T-cell (primary cell): ENCODE data around the gene NKG7. TPM values are rescaled to one million over a fixed set of nuclear protein-coding genes. Genes with fewer than 3 reads are reported as not detected.

Source experiments
- ATAC-seq, 4 experiments: fragments of 200-7000 bp in 3 of 4; fragments of 150-1000 bp in 1 of 4; cut with Tn5 transposase; replicated peaks in 1 of 4; 1 replicate in 3 of 4; 2 replicates in 1 of 4; pipeline ENCODE4 v1.10.0; 2021; ENCODE audit warnings: moderate library complexity in 3 of 4, mild to moderate bottlenecking in 2 of 4, moderate number of reproducible peaks in 1 of 4
- CTCF ChIA-PET, 2 donors: fragments of 300-600 bp; sonication (Branson Sonifier 250); formaldehyde crosslinking; loops; one replicate each; lab custom pipeline; 2022; ENCODE audit warnings: antibody characterized with exemption in 2 of 2; lab: Charles Lee
- POLR2A ChIA-PET, 2 donors: fragments of 300-600 bp; sonication (Branson Sonifier 250); formaldehyde crosslinking; loops; one replicate each; lab custom pipeline; 2022; ENCODE audit warnings: antibody characterized with exemption in 2 of 2; lab: Charles Lee
- DNase-seq, 35 experiments: peaks; one replicate each; pipeline versions ENCODE4 v3.0.0 to v3.0.0-alpha.2; 2013 to 2023
- H3K27ac ChIP-seq: one replicate; pipeline ENCODE4 v1.5.1; 2013; ENCODE audit warnings: low read length
- H3K27me3 ChIP-seq, 2 experiments: replicated peaks in 1 of 2; 1 replicate in 1 of 2; 2 replicates in 1 of 2; pipeline versions ENCODE4 v1.6.1 to v1.7.0; 2013; ENCODE audit warnings: low read length in 1 of 2, mixed read lengths in 1 of 2; ENCODE audit not compliant: control insufficient read depth in 2 of 2, insufficient read depth in 2 of 2; ENCODE audit errors: extremely low read depth in 1 of 2
- H3K36me3 ChIP-seq, 2 donors: 1 replicate in 1 of 2; 2 replicates in 1 of 2; pipeline versions ENCODE4 v1.6.1 to v1.7.0; 2013; ENCODE audit warnings: low read length in 1 of 2; ENCODE audit not compliant: control insufficient read depth in 2 of 2, insufficient read depth in 1 of 2; ENCODE audit errors: extremely low read depth in 1 of 2
- H3K4me1 ChIP-seq, 2 experiments: 1 replicate in 1 of 2; 2 replicates in 1 of 2; pipeline versions ENCODE4 v1.6.1 to v1.7.0; 2013; ENCODE audit warnings: low read length in 2 of 2, mixed read lengths in 1 of 2; ENCODE audit not compliant: insufficient read depth in 2 of 2, control insufficient read depth in 1 of 2; ENCODE audit errors: extremely low read depth in 1 of 2
- H3K4me3 ChIP-seq, 2 donors: 1 replicate in 1 of 2; 2 replicates in 1 of 2; pipeline versions ENCODE4 v1.5.1 to v1.7.0; 2013; ENCODE audit warnings: mild to moderate bottlenecking in 2 of 2, low read length in 1 of 2, moderate library complexity in 1 of 2; ENCODE audit not compliant: control insufficient read depth in 1 of 2; ENCODE audit errors: extremely low read depth in 1 of 2
- H3K9me3 ChIP-seq: 2 replicates; pipeline ENCODE4 v1.7.0; 2013
- H3K27ac Mint-ChIP-seq, 2 donors: one replicate each; pipeline ENCODE4 v1.8.0; 2020 to 2021; ENCODE audit warnings: mild to moderate bottlenecking in 2 of 2, mixed read lengths in 2 of 2
- H3K27me3 Mint-ChIP-seq, 2 donors: one replicate each; pipeline ENCODE4 v1.8.0; 2021 to 2022; ENCODE audit warnings: mixed read lengths in 2 of 2
- H3K36me3 Mint-ChIP-seq: one replicate; pipeline ENCODE4 v1.8.0; 2021; ENCODE audit warnings: mixed read lengths
- H3K4me1 Mint-ChIP-seq, 3 donors: one replicate each; pipeline ENCODE4 v1.8.0; 2020 to 2022; ENCODE audit warnings: mixed read lengths in 3 of 3, mild to moderate bottlenecking in 1 of 3
- H3K4me3 Mint-ChIP-seq, 3 donors: one replicate each; pipeline ENCODE4 v1.8.0; 2020 to 2022; ENCODE audit warnings: mild to moderate bottlenecking in 3 of 3, mixed read lengths in 3 of 3, moderate library complexity in 3 of 3
- H3K9me3 Mint-ChIP-seq, 3 donors: one replicate each; pipeline ENCODE4 v1.8.0; 2020 to 2022; ENCODE audit warnings: mixed read lengths in 3 of 3
- WGBS: methylation state at CpG from one replicate; pipeline ENCODE4 v1.1.5; 2013; ENCODE audit warnings: missing lambda C conversion rate; ENCODE audit not compliant: insufficient coverage; 5-methylcytosine and 5-hydroxymethylcytosine counted together
- total RNA-seq, 35 experiments: library from RNA in 6 of 35; stranded (reverse) in 6 of 35; fragments of 120-200 nt in 1 of 35; gene quantifications; one replicate each; pipeline versions ENCODE4 v1.2.1 to v1.2.4 and lab custom pipeline; 2013 to 2026

Gene NKG7
- total RNA-seq, 5 donors from 2014 or later (not counting 1 experiment from before 2014, with no cell fraction given): 42.9 to 356 (median 105) TPM

- WGBS: 99% methylated on average over 11 of the region's 11 CpGs
- H3K9me3 ChIP-seq: no peaks in the 10 kb centered on the region
- no peaks in the 10 kb centered on the region for H3K27me3 ChIP-seq
- ATAC-seq (no peak), DNase-seq (no peak)
- peaks cover 33% of the 10 kb centered on the region for H3K36me3 Mint-ChIP-seq
- H3K4me3 Mint-ChIP-seq: no peak overlapping the region
- CTCF ChIA-PET: no interaction called here
- H3K4me1 ChIP-seq: peaks cover 13% of the 10 kb centered on the region in 2 experiments
- H3K27me3 Mint-ChIP-seq: no peaks in the 10 kb centered on the region
- peaks cover 17 to 20% (median 19%) of the 10 kb centered on the region in 3 donors for H3K4me1 Mint-ChIP-seq
- POLR2A ChIA-PET: no interaction called here
- H3K9me3 Mint-ChIP-seq: no peaks in the 10 kb centered on the region
- no peak overlapping the region for H3K4me3 ChIP-seq
- no peak overlapping the region for H3K27ac ChIP-seq
- H3K27ac Mint-ChIP-seq: no peak overlapping the region
- peaks cover 10 to 33% of the 10 kb centered on the region in 2 donors for H3K36me3 ChIP-seq
Observed at GRCh38 chr19:51351266-51351990, 21.0 kb downstream of the NKG7 start.

GRCh38 chr19:51347209-51347928 is 25.1 kb downstream of the NKG7 start:
- Histone ChIP-seq H3K9me3 (no peaks in the 10 kb centered on the region), H3K27me3 (no peaks in the 10 kb centered on the region), H3K27ac (no peak overlapping the region), H3K4me3 (no peak overlapping the region), H3K4me1 (no peaks in the 10 kb centered on the region), H3K36me3 (peaks cover 18 to 39% of the 10 kb centered on the region in 2 donors)
- H3K4me1 Mint-ChIP-seq: peaks cover 0 to 3% (median 0%) of the 10 kb centered on the region in 3 donors
- POLR2A ChIA-PET: no interaction called here
- H3K4me3 Mint-ChIP-seq: no peak overlapping the region
- H3K36me3 Mint-ChIP-seq: peaks cover 41% of the 10 kb centered on the region
- no peaks in the 10 kb centered on the region for H3K27me3 Mint-ChIP-seq
- ATAC-seq (no peak), DNase-seq (no peak)
- H3K27ac Mint-ChIP-seq: no peak overlapping the region
- H3K9me3 Mint-ChIP-seq: no peaks in the 10 kb centered on the region
- WGBS: 82% methylated on average over 6 of the region's 10 CpGs
- CTCF ChIA-PET: no interaction called here

GRCh38 chr19:51346742-51347141 is 25.7 kb downstream of the NKG7 start:
- Mint-ChIP-seq H3K4me3 (no peak overlapping the region), H3K36me3 (peaks cover 36% of the 10 kb centered on the region), H3K4me1 (peaks cover 0 to 3% (median under 1%) of the 10 kb centered on the region in 3 donors), H3K27me3 (no peaks in the 10 kb centered on the region), H3K27ac (no peak overlapping the region), H3K9me3 (no peaks in the 10 kb centered on the region)
- DNase-seq (no peak), ATAC-seq (no peak)
- Histone ChIP-seq H3K27ac (no peak overlapping the region), H3K27me3 (no peaks in the 10 kb centered on the region), H3K4me3 (no peak overlapping the region), H3K4me1 (no peaks in the 10 kb centered on the region), H3K9me3 (no peaks in the 10 kb centered on the region), H3K36me3 (peaks cover 18 to 33% of the 10 kb centered on the region in 2 donors)
- ChIA-PET CTCF (no interaction called here), POLR2A (no interaction called here)
- WGBS: 92% methylated on average over 6 of the region's 17 CpGs

- H3K9me3 Mint-ChIP-seq: no peaks in the 10 kb centered on the region
- H3K27me3 Mint-ChIP-seq: no peaks in the 10 kb centered on the region
- Histone ChIP-seq H3K27me3 (no peaks in the 10 kb centered on the region), H3K4me1 (peaks cover 0 to 7% of the 10 kb centered on the region in 2 experiments), H3K27ac (no peak overlapping the region), H3K9me3 (no peaks in the 10 kb centered on the region), H3K4me3 (no peak overlapping the region), H3K36me3 (peaks cover 11 to 21% of the 10 kb centered on the region in 2 donors)
- H3K36me3 Mint-ChIP-seq: peaks cover 23% of the 10 kb centered on the region
- peak overlapping the region in 1 of 2 donors; percentile 2 for H3K27ac Mint-ChIP-seq
- DNase-seq (no peak), ATAC-seq (no peak)
- 93% methylated on average over 9 of the region's 9 CpGs for WGBS
- H3K4me1 Mint-ChIP-seq: peaks cover 0 to 7% (median 5%) of the 10 kb centered on the region in 3 donors
- CTCF ChIA-PET: no interaction called here
- no peak overlapping the region for H3K4me3 Mint-ChIP-seq
- POLR2A ChIA-PET: no interaction called here
Observed at GRCh38 chr19:51345076-51345620, 27.3 kb downstream of the NKG7 start.

- no peak for ATAC-seq
- peaks cover 20% of the 10 kb centered on the region for H3K36me3 Mint-ChIP-seq
- H3K4me3 Mint-ChIP-seq: no peak overlapping the region
- no peaks in the 10 kb centered on the region for H3K9me3 ChIP-seq
- no peaks in the 10 kb centered on the region for H3K9me3 Mint-ChIP-seq
- H3K27ac Mint-ChIP-seq: peak overlapping the region; percentile 23 to 45
- DNase-seq: no peak
- no peak overlapping the region for H3K27ac ChIP-seq
- CTCF ChIA-PET: interaction anchor here in 1 of 2 donors (0.5 to 0.6 kb wide), 2 partner anchors 27 to 787 kb away, joined by 3 to 6 read pairs; no protein-coding TSS in a partner anchor
- H3K36me3 ChIP-seq: peaks cover 11 to 18% of the 10 kb centered on the region in 2 donors
- H3K27me3 ChIP-seq: peaks cover 0 to 10% of the 10 kb centered on the region in 2 experiments
- H3K27me3 Mint-ChIP-seq: no peaks in the 10 kb centered on the region
- WGBS: 61% methylated on average over 7 of the region's 9 CpGs
- no peak overlapping the region for H3K4me3 ChIP-seq
- peaks cover 2 to 24% of the 10 kb centered on the region in 2 experiments for H3K4me1 ChIP-seq
- peaks cover 9 to 22% (median 16%) of the 10 kb centered on the region in 3 donors for H3K4me1 Mint-ChIP-seq
- POLR2A ChIA-PET: no interaction called here
Observed at GRCh38 chr19:51342631-51343569, 29.6 kb downstream of the NKG7 start.
